ENCODE measurements around the gene INSIG2. TPM values are rescaled to one million over a fixed set of nuclear protein-coding genes. Genes with fewer than 3 reads are reported as not detected.

The INSIG2 gene
- total and polyA plus RNA-seq, 4 donors: 16.4 to 40.6 (median 22.9) TPM

GRCh38 chr2:118145806-118146205, 57.5 kb downstream of the INSIG2 start:
- TF ChIP-seq, protein P1, sequence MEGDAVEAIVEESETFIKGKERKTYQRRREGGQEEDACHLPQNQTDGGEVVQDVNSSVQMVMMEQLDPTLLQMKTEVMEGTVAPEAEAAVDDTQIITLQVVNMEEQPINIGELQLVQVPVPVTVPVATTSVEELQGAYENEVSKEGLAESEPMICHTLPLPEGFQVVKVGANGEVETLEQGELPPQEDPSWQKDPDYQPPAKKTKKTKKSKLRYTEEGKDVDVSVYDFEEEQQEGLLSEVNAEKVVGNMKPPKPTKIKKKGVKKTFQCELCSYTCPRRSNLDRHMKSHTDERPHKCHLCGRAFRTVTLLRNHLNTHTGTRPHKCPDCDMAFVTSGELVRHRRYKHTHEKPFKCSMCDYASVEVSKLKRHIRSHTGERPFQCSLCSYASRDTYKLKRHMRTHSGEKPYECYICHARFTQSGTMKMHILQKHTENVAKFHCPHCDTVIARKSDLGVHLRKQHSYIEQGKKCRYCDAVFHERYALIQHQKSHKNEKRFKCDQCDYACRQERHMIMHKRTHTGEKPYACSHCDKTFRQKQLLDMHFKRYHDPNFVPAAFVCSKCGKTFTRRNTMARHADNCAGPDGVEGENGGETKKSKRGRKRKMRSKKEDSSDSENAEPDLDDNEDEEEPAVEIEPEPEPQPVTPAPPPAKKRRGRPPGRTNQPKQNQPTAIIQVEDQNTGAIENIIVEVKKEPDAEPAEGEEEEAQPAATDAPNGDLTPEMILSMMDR (IDR thresholded peaks at IDR 0.05; ENCODE audit: control extremely low read depth, extremely low read depth): no peak
- Histone ChIP-seq H3K9me3 (ENCODE audit: control insufficient read depth in 4 of 4, insufficient read depth in 3 of 4, low read length in 3 of 4) (no peaks in the 10 kb centered on the region), H3K9ac (ENCODE audit: insufficient read depth in 1 of 2, low read length in 2 of 2) (no peak overlapping the region), H3K27ac (ENCODE audit: low read depth in 1 of 2, low read length in 1 of 2) (no peak overlapping the region), H3K4me1 (ENCODE audit: control insufficient read depth in 5 of 5, insufficient read depth in 5 of 5, low read length in 5 of 5) (no peaks in the 10 kb centered on the region), H3K36me3 (ENCODE audit: control insufficient read depth in 4 of 4, insufficient read depth in 4 of 4, low read length in 4 of 4) (no peaks in the 10 kb centered on the region), H3K4me3 (no peak overlapping the region), H3K27me3 (ENCODE audit: control insufficient read depth in 3 of 3, insufficient read depth in 3 of 3, low read length in 2 of 3) (no peaks in the 10 kb centered on the region)
- ATAC-seq (ENCODE audit: insufficient read depth, low FRiP score) (no peak), DNase-seq (no peak)
- 89 to 92% methylated on average over 6 of the region's 6 CpGs for WGBS, 2 donors

DNA sequence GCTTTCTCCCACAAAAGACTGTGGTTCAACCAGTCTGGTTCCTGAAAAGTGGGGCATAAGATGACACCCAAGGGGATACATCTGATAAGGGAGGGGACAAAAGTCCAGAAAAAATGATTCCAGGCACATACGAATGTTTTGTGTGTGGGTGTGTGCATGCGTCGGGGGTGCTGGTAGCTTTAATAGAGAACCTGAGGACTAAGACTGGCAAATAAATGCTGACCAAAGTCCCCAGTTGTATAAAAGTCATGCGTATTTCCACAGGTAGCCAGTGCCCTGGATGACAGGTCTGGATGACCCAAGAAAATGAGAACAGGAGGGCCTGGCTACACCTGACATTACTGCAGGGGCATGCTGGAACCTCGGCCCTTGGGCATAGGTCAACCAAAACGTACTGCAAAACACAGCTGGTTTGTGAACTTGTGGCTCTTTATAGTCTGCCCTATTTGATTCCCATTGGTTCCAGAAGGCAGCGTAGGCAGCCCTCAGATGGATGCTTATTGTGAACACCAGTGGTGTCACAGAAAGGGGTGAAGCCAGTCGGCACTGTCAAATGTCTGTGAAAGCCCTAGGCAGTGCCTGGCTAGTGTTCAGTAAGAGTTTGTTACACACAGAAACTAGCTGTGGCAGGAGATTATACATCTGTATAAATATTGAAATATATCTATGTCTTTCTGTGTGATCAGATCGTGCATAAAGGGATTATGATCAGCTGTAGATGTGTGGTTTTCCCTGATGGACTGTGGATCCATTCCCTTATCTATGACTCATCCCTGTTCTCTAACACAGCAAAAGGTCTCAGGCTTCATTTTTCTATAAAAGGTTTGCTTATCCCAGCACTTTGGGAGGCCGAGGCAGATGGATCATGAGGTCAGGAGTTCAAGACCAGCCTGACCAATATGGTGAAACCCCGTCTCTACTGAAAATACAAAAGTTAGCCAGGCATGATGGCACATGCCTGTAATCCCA, 58.3 kb downstream of the INSIG2 start:
- Histone ChIP-seq H3K27ac (ENCODE audit: low read depth in 1 of 2, low read length in 1 of 2) (no peak overlapping the region), H3K36me3 (ENCODE audit: control insufficient read depth in 4 of 4, insufficient read depth in 4 of 4, low read length in 4 of 4) (no peaks in the 10 kb centered on the region), H3K4me1 (ENCODE audit: control insufficient read depth in 5 of 5, insufficient read depth in 5 of 5, low read length in 5 of 5) (no peaks in the 10 kb centered on the region), H3K27me3 (ENCODE audit: control insufficient read depth in 3 of 3, insufficient read depth in 3 of 3, low read length in 2 of 3) (no peaks in the 10 kb centered on the region), H3K9me3 (ENCODE audit: control insufficient read depth in 4 of 4, insufficient read depth in 3 of 4, low read length in 3 of 4) (no peaks in the 10 kb centered on the region), H3K9ac (ENCODE audit: insufficient read depth in 1 of 2, low read length in 2 of 2) (no peak overlapping the region), H3K4me3 (no peak overlapping the region)
- DNase-seq: no peak
- WGBS, 2 donors: 92% methylated on average over 11 of the region's 11 CpGs
- no peak for ATAC-seq (ENCODE audit: insufficient read depth, low FRiP score)
- TF ChIP-seq, protein P1 (IDR thresholded peaks at IDR 0.05; ENCODE audit: control extremely low read depth, extremely low read depth): no peak

- H3K36me3 ChIP-seq (ENCODE audit: control insufficient read depth in 4 of 4, insufficient read depth in 4 of 4, low read length in 4 of 4): no peaks in the 10 kb centered on the region
- no peaks in the 10 kb centered on the region for H3K4me1 ChIP-seq (ENCODE audit: control insufficient read depth in 5 of 5, insufficient read depth in 5 of 5, low read length in 5 of 5)
- DNase-seq: no peak
- H3K9ac ChIP-seq (ENCODE audit: insufficient read depth in 1 of 2, low read length in 2 of 2): no peak overlapping the region
- TF ChIP-seq, protein P1 (IDR thresholded peaks at IDR 0.05; ENCODE audit: control extremely low read depth, extremely low read depth): no peak
- H3K27me3 ChIP-seq (ENCODE audit: control insufficient read depth in 3 of 3, insufficient read depth in 3 of 3, low read length in 2 of 3): no peaks in the 10 kb centered on the region
- H3K4me3 ChIP-seq: no peak overlapping the region
- 89 to 92% methylated on average over 1 of the region's 1 CpG for WGBS, 2 donors
- H3K27ac ChIP-seq (ENCODE audit: low read depth in 1 of 2, low read length in 1 of 2): no peak overlapping the region
- no peaks in the 10 kb centered on the region for H3K9me3 ChIP-seq (ENCODE audit: control insufficient read depth in 4 of 4, insufficient read depth in 3 of 4, low read length in 3 of 4)
- no peak for ATAC-seq (ENCODE audit: insufficient read depth, low FRiP score)
Observed at GRCh38 chr2:118148133-118148532, 59.9 kb downstream of the INSIG2 start.
